Osteoblast (primary cell): ENCODE measurements around the gene SHC2. TPM values are rescaled to one million over a fixed set of nuclear protein-coding genes. Genes with fewer than 3 reads are reported as not detected.

Experiments
- DNase-seq: peaks from one replicate; pipeline ENCODE4 v3.0.0; 2011; ENCODE audit warnings: low spot score, mixed read lengths; ENCODE audit not compliant: insufficient read length; ENCODE audit errors: missing footprints
- H2AFZ ChIP-seq: 2 replicates; pipeline ENCODE4 v1.6.0; 2011; ENCODE audit warnings: mild to moderate bottlenecking, low read length
- H3K27ac ChIP-seq: 2 replicates; pipeline ENCODE4 v1.5.1; 2011; ENCODE audit warnings: mild to moderate bottlenecking, low read depth, low read length, moderate library complexity
- H3K27me3 ChIP-seq: 2 replicates; pipeline ENCODE4 v1.6.0; 2012; ENCODE audit warnings: mild to moderate bottlenecking, control low read depth, inconsistent platforms, low read length, moderate library complexity; ENCODE audit not compliant: insufficient read depth
- H3K36me3 ChIP-seq: 2 replicates; pipeline ENCODE4 v1.5.1; 2011; ENCODE audit warnings: mild to moderate bottlenecking, low read length, control low read depth, moderate library complexity; ENCODE audit not compliant: insufficient read depth
- H3K4me1 ChIP-seq: 2 replicates; pipeline ENCODE4 v1.5.1; 2011; ENCODE audit warnings: mild to moderate bottlenecking, low read length, control low read depth, moderate library complexity; ENCODE audit not compliant: insufficient read depth
- H3K4me2 ChIP-seq: 2 replicates; pipeline ENCODE4 v1.6.0; 2011; ENCODE audit warnings: mild to moderate bottlenecking, low read length; ENCODE audit not compliant: insufficient read depth
- H3K4me3 ChIP-seq: fragments of 200-600 bp; sonication (generic); 3 replicates; pipeline ENCODE4 v1.5.1; 2012; ENCODE audit warnings: mild to moderate bottlenecking, low read length, inconsistent platforms; ENCODE audit not compliant: insufficient read depth
- H3K79me2 ChIP-seq: 2 replicates; pipeline ENCODE4 v1.6.0; 2012; ENCODE audit warnings: mild to moderate bottlenecking, low read length, control low read depth, inconsistent platforms; ENCODE audit not compliant: insufficient read depth
- H3K9me3 ChIP-seq: 2 replicates; pipeline ENCODE4 v1.5.1; 2011; ENCODE audit warnings: low read depth, low read length, control low read depth
- H4K20me1 ChIP-seq: 2 replicates; pipeline ENCODE4 v1.6.0; 2012; ENCODE audit warnings: mild to moderate bottlenecking, low read length, control low read depth; ENCODE audit not compliant: insufficient read depth
- total RNA-seq: library from RNA; depleted of rRNA; stranded (reverse); fragments of >200 nt; gene quantifications from 2 replicates; pipeline ENCODE4 v1.2.3, GENCODE V29; 2012
- TF ChIP-seq, protein P1 (sequence below): IDR thresholded peaks from 2 replicates; pipeline ENCODE4 v1.5.1; 2011; ENCODE audit warnings: mild to moderate bottlenecking, low read depth, low read length, moderate library complexity; ENCODE audit errors: extremely low read depth

The SHC2 gene
- total RNA-seq, 1 donor = 0.36 TPM

DNA sequence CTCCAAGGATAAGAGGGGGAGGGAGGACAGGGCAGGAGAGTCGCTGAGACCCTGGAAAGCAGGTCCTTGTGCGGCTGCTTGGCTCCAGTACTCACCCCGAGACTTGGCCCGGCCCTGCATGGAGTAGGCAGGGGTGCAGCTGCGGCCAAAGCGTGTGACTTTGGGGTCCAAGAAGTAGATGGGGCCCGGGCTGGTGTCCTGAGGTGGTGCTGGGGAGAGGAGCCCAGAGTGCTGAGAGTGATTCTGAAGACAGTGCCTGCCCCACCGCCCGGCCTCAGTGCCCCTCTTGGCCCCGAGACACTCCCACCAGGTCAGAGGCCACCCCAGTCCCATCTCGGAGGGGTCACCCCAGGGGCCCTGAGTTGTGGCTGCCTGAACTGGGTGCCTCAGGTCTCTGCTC lies 6.7 kb upstream of the SHC2 start:
- Histone ChIP-seq H2AFZ (no peak overlapping the region), H3K27me3 (peaks cover 2% of the 10 kb centered on the region), H3K9me3 (no peaks in the 10 kb centered on the region), H3K36me3 (no peaks in the 10 kb centered on the region), H3K79me2 (no peaks in the 10 kb centered on the region), H3K4me1 (peaks cover 1% of the 10 kb centered on the region), H4K20me1 (no peaks in the 10 kb centered on the region), H3K4me3 (no peak overlapping the region), H3K4me2 (no peak overlapping the region), H3K27ac (no peak overlapping the region)
- no peak for DNase-seq
- TF ChIP-seq, protein P1, sequence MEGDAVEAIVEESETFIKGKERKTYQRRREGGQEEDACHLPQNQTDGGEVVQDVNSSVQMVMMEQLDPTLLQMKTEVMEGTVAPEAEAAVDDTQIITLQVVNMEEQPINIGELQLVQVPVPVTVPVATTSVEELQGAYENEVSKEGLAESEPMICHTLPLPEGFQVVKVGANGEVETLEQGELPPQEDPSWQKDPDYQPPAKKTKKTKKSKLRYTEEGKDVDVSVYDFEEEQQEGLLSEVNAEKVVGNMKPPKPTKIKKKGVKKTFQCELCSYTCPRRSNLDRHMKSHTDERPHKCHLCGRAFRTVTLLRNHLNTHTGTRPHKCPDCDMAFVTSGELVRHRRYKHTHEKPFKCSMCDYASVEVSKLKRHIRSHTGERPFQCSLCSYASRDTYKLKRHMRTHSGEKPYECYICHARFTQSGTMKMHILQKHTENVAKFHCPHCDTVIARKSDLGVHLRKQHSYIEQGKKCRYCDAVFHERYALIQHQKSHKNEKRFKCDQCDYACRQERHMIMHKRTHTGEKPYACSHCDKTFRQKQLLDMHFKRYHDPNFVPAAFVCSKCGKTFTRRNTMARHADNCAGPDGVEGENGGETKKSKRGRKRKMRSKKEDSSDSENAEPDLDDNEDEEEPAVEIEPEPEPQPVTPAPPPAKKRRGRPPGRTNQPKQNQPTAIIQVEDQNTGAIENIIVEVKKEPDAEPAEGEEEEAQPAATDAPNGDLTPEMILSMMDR = no peak

DNA sequence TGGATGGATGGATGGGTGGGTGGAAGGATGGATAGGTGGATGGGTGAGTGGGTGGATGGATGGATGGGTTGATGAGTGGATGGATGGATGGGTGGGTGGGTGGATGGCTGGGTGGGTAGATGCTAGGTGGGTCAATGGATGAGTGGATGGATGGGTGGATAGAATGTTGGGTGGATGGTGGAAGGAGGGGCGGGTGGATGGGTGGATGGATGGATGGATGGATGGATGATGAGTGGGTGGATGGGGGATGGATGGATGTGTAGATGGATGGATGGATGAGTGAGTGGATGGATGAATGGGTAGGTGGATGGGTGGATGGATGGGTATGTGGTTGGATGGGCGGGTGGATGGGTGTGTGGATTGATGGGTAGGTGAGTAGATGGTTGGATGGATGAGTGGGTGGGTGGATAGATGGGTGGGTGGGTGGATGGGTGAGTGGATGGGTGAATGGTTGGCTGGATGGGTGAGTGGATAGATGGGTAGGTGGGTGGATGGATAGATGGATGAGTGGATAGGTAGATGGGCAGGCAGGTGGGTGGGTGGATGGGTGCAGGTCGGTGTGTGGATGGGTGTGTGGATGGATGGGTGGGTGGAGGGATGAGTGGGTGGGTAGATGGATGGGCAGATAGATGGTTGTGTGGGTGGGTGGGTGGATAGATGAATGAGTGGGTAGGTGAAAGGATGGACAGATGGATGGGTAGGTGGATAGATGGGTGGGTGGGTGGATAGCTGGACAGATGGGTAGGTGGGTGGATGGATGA lies 4.4 kb upstream of the SHC2 start:
- no peak for DNase-seq
- no peaks in the 10 kb centered on the region for H3K79me2 ChIP-seq
- no peaks in the 10 kb centered on the region for H4K20me1 ChIP-seq
- H3K36me3 ChIP-seq = no peaks in the 10 kb centered on the region
- H3K4me2 ChIP-seq = no peak overlapping the region
- H3K27ac ChIP-seq = no peak overlapping the region
- TF ChIP-seq, protein P1 = no peak
- no peaks in the 10 kb centered on the region for H3K4me1 ChIP-seq
- no peak overlapping the region for H2AFZ ChIP-seq
- no peak overlapping the region for H3K4me3 ChIP-seq
- no peaks in the 10 kb centered on the region for H3K9me3 ChIP-seq
- H3K27me3 ChIP-seq = peaks cover 15% of the 10 kb centered on the region

DNA sequence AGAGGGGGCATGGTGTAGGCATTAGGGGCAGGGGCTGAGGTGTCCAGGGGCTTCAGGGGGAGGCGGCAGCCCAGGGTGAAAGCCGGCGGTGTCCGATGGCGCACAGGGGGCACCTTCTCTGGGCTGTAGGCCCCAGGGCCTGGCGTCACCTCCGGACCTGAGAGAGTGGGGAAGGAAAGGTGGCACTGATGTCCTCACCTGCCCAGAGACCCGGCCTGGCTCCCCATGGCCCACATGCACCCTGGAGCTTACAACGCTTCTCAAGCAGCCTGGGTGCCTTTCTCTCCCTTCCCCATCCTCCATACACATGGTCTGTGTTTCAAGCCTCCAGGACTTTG lies 3.3 kb upstream of the SHC2 start:
- Histone ChIP-seq H3K27ac (no peak overlapping the region), H3K79me2 (no peaks in the 10 kb centered on the region), H3K36me3 (no peaks in the 10 kb centered on the region), H3K4me1 (no peaks in the 10 kb centered on the region), H3K27me3 (peaks cover 21% of the 10 kb centered on the region), H4K20me1 (no peaks in the 10 kb centered on the region), H3K4me2 (no peak overlapping the region), H3K9me3 (no peaks in the 10 kb centered on the region), H2AFZ (no peak overlapping the region), H3K4me3 (no peak overlapping the region)
- TF ChIP-seq, protein P1 = no peak
- no peak for DNase-seq

DNA sequence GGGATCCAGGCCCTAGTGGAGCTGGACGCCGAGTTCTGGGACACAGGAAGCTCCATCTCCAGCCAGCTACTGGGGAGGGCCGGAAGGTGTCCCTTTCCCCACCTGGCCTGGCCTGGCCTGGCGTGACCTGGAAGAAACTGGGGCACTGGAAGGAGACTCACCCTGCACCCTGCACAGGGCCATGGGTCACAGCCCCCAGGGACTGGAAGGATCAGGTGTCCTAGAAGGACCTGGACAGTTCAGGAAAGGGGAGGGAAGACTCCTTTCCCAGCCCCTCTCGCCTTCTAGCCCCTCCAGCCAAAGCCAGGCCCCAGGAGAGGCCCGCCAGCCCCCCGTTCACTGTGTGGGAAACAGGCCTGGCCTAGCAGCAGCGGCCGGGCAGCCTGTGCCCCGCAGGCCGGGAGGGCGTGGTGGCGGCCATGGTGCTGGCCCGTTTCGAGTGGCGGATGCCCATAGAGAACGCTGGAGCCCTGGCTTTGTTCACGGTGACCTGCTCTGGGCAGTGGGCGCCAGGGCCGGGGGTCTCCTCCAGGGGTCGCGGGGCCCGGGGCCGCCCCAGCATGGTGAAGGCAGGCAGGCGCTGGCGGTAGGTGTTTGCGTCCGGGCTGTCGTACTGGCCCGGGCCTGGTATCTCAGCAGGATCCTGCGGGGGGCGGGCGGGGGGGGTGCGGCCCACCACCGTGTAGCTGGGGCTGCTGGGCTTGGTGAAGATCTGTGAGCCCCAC lies 2.8 kb upstream of the SHC2 start:
- TF ChIP-seq, protein P1 = no peak
- H3K4me1 ChIP-seq = no peaks in the 10 kb centered on the region
- no peaks in the 10 kb centered on the region for H3K9me3 ChIP-seq
- H3K79me2 ChIP-seq = no peaks in the 10 kb centered on the region
- H3K4me2 ChIP-seq = no peak overlapping the region
- no peaks in the 10 kb centered on the region for H4K20me1 ChIP-seq
- no peak for DNase-seq
- no peak overlapping the region for H3K27ac ChIP-seq
- no peak overlapping the region for H2AFZ ChIP-seq
- H3K4me3 ChIP-seq = no peak overlapping the region
- no peaks in the 10 kb centered on the region for H3K36me3 ChIP-seq
- H3K27me3 ChIP-seq = peaks cover 23% of the 10 kb centered on the region
